HG03135 (cell line): ENCODE measurements around the gene C13orf46.

Source experiments
- ATAC-seq: cut with Tn5 transposase; IDR thresholded peaks from one replicate; pipeline ENCODE4 v1.9.1; 2021; ENCODE audit warnings: mild to moderate bottlenecking, moderate library complexity; ENCODE audit not compliant: unreplicated experiment

Gene C13orf46

DNA sequence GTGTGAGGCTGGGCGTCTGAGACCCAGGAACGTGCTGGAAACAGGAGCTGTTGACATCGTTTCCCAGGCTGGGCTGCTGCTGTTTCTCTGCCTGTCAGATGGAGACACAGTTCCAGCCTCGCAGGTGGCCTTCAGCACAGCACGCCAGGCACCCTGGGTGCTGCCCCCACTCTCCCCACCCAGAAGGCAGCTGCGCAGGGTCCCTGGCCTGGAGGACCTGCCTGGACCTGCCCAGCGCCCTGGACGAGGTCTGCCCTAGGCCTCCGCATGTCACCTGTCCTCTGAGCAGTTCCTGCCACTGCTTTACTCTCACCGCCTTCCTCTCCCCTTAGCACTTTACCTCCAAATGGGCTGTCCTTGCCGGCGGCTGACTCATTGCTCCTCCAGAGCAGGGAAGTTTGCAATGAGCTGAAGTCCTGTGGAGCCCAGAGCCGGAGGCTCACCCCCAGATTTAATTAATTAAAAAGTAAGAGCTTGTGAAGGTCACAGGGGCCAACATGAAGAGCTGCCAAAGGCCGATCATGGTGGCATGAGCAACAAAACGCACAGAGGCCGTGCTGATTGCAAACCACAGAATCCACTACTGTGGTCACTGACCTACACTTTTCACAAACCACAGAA is 32.2 kb downstream of the C13orf46 start:
- no peak for ATAC-seq

DNA sequence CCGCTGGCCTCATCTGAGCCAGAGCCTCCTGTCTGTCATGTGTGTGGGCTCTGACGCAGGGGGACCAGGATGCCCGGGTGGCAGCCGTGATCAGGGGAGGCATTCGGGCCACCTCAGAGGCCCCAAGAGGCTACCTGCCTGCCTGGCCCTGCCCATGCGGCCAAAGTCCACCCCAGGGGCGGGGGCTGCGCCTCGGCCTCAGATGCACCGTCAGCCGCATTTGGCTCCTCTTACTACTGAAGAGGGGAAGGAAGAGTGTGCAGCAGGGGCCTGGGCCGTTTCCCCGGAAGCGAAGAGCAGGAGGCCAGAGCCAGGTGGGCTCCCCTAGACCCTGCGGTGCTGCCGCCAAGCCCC is 34.0 kb downstream of the C13orf46 start:
- ATAC-seq: no peak

DNA sequence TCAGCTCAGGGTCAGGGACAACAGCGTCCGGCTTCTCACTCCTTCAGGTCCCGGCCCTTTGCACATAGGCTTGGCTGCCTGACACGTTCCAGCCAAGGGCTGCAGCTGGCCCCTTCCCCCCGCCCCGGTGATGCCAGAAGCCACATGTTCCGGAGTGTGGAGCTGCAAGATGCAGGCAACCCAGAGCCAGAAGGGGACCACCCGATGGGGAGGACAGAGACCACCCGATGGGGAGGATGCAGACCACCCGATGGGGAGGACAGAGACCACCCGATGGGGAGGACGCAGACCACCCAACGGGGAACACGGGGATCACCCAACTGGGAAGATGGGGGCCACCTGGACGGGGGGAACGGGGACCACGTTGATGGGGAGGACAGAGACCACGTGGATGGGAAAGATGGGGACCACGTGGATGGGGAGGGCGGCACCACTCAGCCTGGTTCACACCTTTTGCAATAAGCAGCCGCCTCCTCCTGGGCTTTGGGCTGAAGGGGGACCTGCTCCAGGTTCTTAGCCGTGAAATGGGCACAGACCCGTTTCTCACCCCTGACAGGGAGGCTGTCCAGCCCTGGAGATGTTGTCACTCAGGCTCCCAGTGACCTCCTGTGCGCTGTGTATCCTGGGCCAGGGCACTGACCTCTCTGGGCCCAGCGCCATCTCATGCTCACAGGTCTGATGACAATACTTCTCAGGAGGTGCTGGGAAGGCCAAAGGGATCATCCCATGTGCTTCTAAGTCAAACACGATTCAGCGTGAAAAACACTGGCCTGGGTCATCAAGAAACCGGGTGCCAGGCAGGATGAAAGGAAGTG is 34.5 kb downstream of the C13orf46 start:
- ATAC-seq: no peak

DNA sequence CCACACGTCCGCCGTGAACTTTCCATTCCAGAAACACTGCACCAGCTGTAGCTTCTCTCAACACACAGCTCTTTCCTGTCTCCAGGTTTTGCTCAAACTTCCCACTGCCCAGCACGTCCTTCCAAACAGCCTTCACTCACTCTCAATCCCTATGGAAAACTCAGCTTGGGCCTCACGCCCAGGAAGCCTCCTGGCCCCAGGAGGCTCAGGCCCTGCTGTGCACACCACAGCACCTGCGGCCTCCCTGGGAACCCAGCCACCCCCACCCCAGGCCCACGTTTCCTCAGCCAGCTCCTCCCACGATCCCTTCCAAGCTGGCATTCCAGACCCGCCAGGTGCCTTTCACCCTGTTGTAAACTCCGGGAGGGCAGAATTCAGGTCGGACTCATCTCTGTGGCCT is 35.2 kb downstream of the C13orf46 start:
- ATAC-seq: no peak

DNA sequence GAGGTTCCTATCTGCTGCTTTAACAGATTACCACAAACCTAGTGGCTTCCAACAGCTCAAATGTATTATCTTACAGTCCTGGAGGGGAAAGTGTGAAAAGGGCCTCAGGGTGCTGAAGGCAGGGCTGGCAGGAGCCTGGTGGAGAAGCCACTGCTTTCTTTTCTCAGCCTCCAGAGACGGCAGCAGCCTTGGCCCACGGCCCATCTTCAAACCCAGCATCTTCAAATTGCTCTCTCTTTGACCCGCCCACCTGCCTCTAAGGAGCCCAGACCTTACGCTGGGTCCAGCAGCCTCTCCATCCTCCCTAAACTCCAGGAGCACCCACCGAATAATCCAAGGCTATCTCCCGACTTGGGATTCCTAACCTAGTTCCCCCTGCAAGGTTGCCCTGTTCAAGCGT is 35.6 kb downstream of the C13orf46 start:
- ATAC-seq: no peak

DNA sequence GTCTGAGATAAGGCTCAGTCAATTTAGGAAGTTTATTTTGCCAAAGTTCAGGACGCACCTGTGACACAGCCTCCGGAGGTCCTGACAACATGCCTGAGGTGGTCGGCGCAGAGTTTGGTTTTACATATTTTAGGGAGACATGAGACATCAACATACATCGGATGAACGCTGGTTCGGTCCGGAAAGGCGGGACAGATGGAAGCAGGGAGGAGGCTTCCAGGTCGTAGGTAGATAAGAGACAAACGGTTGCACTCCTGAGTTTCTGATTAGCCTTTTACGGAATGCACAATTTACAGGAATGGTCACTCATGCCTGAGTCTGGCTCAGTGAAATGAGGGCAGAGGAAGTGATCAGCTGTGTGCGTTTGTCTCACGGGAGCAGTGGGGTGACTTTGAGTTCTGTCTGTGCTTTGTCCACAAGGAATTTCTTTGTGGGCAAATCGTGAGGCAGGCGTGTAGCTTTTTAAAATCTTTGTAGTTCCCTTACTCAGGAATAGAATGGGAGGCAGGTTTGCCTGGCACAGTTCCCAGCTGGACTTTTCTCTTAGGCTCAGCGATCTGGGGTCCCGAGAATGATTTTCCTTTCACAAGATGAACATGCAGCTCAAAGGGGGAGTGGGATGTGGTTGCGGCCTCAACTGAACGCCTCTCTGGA is 36.2 kb downstream of the C13orf46 start:
- ATAC-seq: no peak

- no peak for ATAC-seq
Measured at GRCh38 chr13:113937073-113937472, 36.8 kb downstream of the C13orf46 start.

- no peak for ATAC-seq
Measured at GRCh38 chr13:113936166-113936965, 37.5 kb downstream of the C13orf46 start.

- no peak for ATAC-seq
Measured at GRCh38 chr13:113935001-113935844, 38.7 kb downstream of the C13orf46 start.

DNA sequence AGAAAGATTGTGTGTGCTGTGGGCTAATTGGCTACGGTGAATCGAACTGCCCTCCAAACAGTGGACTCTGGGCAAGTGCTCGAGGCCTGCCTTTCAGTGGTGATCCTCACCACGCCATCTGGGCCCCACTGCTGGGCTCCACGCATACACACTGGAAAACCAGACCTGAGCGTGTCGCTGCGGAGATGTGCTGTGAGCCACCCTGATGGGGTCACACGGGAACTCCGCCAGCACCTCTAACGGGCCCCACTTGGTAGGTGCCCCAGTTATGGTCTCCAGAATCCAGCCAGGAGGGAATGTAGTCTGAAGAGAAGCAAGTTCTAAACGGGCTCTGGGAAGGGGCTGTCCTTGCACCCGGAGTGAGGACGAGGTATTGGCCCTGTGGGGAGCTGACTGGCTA is 39.3 kb downstream of the C13orf46 start:
- ATAC-seq: no peak

DNA sequence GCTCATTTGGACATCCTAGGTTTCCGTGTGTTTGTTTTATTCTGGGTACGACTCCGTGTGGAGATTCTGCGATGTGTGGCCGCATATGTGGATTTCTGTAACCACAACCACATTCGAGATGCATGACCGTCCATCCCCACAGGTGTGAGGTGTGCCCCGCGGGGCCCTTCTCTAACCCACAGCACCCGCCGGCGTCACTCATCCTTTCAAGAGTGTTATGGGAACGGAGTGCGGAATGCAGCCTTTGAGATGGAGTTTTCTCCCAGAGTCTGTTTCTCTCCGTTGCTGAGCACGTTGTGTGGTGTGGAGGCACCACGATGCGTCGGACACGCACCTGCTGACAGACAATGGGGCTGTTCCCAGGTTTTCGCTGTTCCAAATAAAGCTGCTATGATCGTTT is 40.0 kb downstream of the C13orf46 start:
- ATAC-seq: no peak

GRCh38 chr13:113931841-113932459 is 41.9 kb downstream of the C13orf46 start:
- ATAC-seq: no peak

DNA sequence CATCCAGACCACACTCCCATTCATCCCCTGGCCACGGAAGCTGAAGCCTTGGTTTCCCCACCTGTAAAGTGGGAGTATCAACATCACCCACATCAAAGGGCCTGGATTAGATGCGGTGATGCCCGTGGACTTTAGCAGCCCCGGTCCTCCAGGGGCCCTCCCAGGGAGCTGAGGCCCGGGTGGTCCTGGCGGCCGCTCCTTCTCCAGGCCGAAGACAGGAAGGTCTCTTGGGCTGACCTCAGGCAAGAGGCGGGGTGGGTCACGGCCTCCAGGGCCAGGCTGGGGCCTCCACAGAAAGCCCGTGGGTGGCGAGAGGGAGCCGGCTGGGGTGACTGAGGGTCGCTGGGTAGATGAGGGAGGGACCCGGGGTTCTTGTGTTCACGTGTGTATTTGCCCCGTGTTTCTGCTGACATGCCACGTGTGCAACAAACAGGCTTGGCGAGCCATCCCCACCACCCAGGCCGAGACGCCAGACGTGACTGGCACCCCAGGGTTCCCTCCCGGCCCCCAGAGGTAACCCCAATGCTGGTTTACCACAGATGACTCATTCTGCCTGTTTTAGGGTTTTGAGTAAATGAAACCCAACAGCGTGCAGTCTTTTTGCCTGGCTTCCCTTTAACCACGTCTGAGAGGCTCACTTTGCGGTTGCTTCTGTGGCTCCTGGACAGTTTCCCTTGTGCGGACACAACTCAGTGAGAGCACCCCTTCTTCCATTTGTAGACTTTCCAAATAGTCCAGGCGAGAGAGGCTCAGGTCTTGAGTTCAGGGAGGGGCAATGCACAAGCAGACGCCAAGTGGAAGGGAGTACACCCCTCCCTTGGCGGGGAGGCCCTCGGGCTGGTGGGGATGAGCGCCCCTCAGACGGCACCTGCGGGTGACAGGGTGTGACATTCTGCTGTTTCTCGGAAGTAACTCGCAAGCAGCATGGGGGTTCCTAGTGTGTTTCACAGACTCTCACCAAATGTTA is 42.9 kb downstream of the C13orf46 start:
- peak; percentile 57 for ATAC-seq

DNA sequence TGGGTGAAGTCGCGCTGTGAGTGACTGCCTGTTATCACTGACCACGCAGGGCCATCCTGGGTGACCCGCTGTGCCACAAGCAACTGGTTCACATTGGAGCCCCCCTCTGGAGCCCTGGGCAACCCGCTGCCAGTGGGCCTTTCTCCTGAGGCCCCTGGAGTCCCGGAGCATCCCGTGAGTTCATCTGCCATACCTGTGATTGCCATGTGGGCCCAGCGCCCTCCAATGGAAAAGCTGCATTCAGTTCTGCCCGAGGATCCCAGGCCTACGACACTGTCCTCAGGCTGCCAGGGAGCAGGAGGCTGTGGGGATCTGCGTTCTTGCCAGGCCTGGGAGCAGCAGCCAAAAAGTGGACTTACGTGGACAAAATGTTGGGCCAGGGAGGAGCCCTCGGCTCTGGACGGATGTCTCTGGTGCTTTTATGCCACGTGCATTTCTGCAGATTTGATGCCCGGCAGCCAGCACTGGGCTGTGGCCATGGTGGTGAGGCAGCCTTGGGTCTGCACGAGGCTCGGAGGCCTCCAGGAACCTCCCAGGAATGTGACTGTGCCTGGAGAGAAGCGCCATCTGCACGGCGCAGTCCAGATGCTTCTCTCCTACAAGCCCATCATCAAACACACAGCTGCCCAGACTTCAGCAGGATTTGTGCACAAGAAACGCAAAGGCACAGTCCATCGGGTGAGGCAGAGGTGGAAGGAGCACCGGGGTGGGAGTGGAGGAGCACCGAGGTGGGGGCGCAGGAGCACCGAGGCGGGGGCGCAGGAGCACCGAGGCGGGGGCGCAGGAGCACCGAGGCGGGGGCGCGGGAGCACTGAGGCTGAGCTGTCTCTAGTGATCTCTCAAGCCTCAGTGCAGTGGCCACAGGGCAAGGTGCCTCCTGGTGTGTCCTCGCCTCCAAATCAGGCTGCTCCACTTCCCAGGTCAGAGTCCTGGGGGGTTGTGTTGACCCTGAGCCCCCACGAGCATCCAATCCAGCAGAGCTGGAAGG is 44.0 kb downstream of the C13orf46 start:
- no peak for ATAC-seq

- ATAC-seq: no peak
Measured at GRCh38 chr13:113928685-113929627, 44.9 kb downstream of the C13orf46 start.
